NCI-H82 (cell line): ENCODE data around the gene JARID2.

ENCODE experiments used
- DNase-seq: peaks from one replicate; lab custom pipeline; 2025; lab: John Stamatoyannopoulos, UW

JARID2 gene

GRCh38 chr6:15246666-15247499 is 1.0 kb downstream of the JARID2 start:
- DNase-seq: peak; percentile 84

- DNase-seq: peak; percentile 79
Observed at GRCh38 chr6:15247500-15248450, 1.9 kb downstream of the JARID2 start.

- DNase-seq: peak; percentile 98
Observed at GRCh38 chr6:15248451-15249370, 2.8 kb downstream of the JARID2 start.

GRCh38 chr6:15249371-15250019 is 3.6 kb downstream of the JARID2 start:
- DNase-seq: peak; percentile 50

GRCh38 chr6:15250187-15251168 is 4.6 kb downstream of the JARID2 start:
- DNase-seq: no peak

- peak; percentile 42 for DNase-seq
Observed at GRCh38 chr6:15252195-15252594, 6.3 kb downstream of the JARID2 start.

- no peak for DNase-seq
Observed at GRCh38 chr6:15253203-15254022, 7.5 kb downstream of the JARID2 start.

GRCh38 chr6:15254070-15254975 is 8.5 kb downstream of the JARID2 start:
- peak; percentile 64 for DNase-seq

GRCh38 chr6:15255481-15255880 is 9.6 kb downstream of the JARID2 start:
- peak; percentile 90 for DNase-seq

- peak; percentile 41 for DNase-seq
Observed at GRCh38 chr6:15255909-15256395, 10.1 kb downstream of the JARID2 start.

- no peak for DNase-seq
Observed at GRCh38 chr6:15256538-15257271, 10.8 kb downstream of the JARID2 start.

GRCh38 chr6:15257357-15258132 is 11.7 kb downstream of the JARID2 start:
- no peak for DNase-seq

- no peak for DNase-seq
Observed at GRCh38 chr6:15259766-15260098, 13.9 kb downstream of the JARID2 start.

GRCh38 chr6:15260099-15260821 is 14.4 kb downstream of the JARID2 start:
- DNase-seq: no peak

GRCh38 chr6:15263780-15264374 is 18.0 kb downstream of the JARID2 start:
- DNase-seq: no peak
